ENCODE results near the gene TXNRD2.
"Not testable (repeated sequence)": the region's sequence is repeated elsewhere in the genome, so short reads cannot be mapped to it uniquely, and the experiment has no call there.

Gene TXNRD2

DNA sequence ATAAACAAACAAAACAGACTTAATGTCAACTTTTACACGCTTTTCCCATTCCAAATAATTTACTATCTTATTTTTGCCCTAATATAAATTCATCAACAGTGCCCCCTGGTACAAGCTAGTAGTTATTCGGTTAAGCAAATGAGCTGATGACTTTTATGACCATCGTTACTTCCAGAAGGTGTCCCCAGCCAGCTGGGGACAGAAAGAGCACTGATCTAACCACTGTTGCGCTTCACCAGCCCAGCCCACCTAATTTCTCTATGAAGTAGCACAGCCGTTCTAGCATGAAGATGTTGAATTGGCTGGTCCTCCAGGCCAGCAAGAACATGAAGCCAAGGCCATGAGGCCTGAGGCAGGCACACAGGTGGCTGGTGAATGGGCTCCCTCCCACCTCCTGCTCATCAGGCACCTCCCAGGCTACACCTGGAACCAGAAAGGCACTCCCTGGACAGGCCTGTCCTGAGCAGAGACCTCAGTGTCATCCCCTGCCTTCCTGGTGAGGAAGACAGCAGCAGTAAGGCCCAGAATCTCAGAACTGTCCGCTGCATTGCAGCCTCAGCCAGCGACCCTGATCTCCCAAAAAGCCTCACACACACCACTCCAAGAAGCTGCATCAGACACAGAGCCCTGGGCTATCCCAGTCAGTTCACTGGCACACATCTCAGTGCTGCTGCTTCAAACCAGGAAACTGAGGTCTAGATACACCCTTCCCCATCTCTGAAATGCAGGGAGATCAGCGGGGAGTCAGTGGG, 99.8 kb downstream of the TXNRD2 start:
- DNase-seq: no peak

DNA sequence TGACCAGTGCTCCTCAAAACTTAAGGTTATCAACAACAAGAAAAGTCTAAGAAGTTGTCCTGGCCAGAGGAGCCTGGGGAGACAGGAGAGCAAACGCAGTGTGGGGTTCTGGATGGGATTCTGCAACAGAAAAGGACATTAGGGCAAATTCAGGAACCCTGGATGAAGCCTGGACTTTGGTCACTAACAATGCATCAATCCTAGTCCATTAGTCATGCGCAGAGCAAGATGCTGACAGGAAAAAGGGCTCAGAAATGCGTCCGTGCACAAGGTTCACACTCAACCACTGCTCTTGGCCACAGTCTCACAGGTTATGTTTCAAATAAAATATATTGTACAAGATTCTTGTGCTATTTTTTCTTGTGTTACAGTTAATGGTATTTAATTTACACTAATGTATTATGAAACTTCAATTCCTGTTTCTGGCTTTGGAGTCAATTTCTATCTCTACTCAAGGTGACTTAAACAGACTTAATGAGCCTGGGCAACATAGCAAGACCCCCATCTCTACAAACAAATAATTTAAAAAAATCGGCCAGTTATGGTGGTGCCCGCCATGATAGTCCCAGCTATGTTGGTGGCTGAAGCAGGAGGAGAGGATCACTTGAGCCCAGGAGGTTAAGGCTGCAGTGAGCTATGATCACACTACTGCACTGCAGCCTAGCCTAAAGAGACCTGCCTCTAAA, 100.5 kb downstream of the TXNRD2 start:
- no peak for DNase-seq

DNA sequence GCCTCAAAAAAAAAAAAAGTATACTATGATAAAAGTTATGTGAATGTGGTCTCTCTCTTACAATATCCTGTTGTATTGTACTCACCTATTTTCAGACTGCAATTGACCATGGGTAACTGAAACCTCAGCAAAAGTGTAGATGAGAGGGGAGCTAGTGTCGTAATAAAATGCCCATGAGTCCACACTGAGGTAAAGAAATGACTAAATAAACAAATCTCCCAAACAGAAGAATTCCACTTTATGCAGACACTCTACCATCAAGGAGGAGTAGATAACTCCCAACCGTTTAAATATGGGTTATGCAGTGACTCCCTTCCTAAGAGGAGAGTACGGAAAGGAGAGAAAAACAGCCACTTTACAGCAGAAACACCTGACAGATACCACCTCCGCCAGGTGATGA, 101.6 kb downstream of the TXNRD2 start:
- DNase-seq: no peak

DNA sequence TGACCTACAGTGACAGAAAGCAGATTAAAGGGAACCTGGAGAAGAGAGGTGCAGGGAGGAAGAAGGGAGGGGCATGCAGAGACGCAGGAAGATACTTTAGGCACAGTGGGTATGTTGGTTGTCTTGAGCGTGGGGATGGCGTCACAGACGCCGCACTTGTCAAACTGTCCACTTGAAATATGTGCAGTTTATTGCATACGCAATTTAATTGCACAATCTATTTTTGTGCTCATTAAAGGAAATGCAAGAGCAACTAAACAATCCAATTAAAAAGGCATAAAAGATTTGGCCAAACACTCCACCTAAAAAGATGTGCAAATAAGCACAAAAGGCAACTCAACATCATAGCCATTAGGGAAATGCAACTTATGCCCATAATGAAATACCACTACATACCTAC, 103.7 kb downstream of the TXNRD2 start:
- DNase-seq: no peak

DNA sequence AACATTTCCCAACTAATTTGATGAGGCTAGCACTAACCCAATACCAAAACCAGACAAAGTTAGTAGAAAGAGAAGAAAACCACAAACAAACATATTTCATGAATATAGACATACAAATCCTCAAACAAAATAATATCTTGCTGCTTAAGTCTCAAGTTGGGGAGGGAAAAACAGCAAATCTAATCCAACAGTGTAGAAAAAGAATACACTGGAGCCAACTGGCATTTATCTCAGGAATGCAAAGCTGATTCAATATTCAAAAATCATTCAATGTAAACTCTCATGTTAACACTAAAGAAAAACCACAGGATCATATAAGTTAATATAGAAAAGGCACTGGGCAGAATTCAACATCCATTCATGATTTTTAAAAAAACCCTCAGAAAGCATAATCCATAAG, 105.1 kb downstream of the TXNRD2 start:
- no peak for DNase-seq

DNA sequence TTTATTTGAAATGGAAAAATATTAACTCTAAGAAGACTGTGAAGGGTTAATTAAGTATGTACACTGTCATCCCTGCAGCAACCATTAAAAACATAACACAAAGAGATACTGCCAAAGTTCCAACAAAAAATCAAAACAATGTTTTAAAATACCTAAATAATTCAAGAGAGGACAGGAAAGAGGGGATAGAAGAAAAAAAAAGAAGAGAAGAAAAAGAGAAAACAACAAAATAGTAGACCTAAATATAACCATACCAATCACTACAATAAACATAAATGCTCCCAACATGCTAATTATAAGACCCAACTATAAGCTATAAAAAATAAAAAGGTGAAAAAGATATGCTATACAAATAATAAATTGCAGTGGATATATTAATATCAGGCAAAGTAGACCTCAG, 107.0 kb downstream of the TXNRD2 start:
- no peak for DNase-seq

DNA sequence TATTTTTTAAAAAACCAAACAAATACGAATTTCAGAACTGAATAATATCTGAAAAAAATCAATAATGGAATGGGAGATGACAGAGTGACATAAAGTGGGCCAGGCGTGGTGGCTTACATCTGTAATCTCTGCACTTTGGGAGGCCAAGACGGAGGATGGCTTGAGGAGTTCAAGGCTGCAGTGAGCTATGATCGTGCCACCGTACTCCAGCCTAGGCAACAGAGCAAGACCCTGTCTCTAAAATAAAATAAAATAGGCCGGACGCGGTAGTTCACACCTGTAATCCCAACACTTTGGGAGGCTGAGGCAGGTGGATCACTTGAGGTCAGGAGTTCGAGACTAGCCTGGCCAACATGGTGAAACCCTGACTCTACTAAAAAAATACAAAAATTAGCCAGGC, 108.3 kb downstream of the TXNRD2 start:
- DNase-seq: not testable (repeated sequence)

DNA sequence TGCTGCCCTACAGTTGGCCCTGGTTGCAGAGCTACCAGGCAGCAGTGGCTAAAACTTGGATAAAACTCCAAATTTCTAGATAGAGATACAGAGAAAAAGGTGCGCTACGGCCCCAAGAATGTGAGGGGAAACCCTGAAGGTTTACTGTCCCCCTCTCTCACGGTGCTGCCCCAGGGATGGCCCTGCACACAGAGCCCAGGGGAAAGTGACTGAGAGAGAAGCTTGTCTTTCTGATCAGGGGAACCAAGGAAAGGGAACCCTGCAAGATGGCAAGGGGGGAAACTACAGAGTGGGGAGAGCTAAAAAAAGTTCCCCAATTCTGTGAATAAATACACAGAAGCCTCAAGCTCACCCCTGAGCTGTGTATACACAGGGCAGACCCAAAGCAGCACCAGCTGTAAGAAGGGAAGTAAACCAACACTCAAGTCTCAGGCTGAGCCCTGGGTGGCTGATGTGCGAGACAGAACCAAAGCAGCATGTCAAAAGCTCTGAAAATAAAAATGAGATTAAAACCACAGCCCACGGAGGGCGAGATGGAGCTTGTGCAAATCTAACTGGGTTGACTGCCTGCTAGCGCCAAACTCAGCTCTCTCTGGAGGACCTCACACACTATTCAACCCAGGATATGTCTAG, 109.0 kb downstream of the TXNRD2 start:
- no peak for DNase-seq

DNA sequence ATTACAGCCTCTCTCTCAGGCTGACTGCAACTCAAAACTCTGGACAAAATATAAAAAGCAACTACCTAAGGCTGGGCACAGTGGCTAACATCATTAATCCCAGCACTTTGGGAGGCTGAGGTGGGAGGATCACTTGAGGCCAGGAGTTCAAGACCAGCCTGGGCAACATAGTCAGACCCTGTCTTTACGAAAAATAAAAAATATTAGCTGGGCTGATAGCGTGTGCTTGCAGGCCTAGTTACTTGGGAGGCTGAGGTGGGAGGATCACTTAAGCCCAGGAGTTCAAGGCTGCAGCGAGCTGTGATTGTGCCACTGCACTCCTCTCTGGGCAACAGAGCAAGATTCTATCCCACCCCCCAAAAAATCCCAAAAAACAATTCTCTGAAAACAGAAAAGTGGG, 109.6 kb downstream of the TXNRD2 start:
- not testable (repeated sequence) for DNase-seq

DNA sequence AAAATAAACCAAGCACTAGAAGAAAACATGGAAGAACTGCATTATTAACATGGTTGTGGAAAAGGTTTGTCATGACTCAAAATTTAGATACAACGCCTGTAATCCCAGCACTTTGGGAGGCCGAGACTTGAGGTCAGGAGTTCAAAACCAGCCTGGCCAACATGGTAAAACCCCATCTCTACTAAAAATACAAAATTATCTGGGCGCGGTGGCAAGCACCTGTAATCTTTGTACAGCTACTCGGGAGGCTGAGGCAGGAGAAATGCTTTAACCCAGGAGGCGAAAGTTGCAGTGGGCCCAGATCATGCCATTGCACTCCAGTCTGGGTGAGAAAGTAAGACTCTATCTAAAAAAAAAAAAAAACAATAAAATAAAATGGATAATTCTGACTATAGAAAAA, 110.6 kb downstream of the TXNRD2 start:
- DNase-seq: no peak

DNA sequence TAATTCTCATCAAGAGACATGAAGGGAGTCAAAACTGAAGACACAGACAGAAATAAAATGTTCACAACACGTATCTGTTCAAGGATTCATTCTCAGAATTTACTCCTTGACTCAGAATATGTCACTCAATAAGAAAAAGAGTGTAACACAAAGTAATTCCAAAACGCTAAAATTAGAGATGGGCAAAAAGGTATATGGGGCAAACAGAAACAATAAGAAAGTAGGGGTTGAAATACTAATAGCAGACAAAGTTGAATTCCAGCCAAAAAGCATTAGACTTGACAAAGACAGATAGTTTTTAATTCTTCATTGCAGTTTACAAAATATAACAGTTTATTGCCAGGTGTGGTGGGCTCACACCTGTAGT, 113.6 kb downstream of the TXNRD2 start:
- no peak for DNase-seq

DNA sequence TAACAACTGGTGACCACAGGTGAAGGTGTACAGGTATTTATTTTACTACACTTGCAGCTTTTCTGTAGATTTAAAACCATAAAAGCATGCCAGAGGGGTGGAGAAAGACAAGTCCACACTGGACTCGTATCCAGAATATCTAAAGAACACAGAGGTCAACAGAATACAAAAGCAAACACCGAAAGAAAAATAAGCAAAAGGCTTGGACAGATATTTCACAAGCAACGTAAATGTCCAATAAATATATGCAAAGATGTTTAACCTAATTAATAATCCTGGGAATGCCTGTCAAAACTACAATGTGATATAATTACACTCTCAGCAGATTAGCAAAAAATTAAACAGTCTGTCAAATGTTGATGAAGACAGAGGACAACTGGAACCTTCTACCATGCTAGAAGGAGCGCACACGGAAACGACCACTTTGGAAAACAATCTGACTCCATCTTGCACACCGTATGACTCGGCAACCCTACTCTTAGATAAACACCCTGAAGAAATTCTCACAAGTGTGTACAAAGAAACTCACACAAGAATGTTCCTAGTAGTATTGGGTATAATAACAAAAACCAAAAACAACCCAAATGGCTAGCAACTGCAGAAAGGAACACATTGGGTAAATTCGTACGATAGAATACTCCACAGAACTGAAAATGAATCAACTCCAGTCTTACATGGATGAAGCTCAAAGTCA, 114.1 kb downstream of the TXNRD2 start:
- DNase-seq: no peak

DNA sequence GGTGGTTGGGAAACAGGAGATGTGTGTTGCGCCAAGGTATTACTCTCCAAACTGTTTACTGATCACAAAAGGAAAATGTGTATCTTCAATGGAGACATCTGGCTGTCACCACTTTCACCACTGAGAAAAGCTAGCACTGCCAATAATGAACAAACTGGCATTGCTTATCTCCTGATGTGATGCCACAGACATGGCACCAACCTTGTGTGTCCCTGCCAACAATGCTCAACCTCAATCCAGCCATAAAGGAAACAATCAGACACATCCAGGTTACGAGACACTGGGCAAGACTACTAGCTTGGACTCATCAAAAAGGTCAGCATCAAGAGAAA, 115.0 kb downstream of the TXNRD2 start:
- no peak for DNase-seq

DNA sequence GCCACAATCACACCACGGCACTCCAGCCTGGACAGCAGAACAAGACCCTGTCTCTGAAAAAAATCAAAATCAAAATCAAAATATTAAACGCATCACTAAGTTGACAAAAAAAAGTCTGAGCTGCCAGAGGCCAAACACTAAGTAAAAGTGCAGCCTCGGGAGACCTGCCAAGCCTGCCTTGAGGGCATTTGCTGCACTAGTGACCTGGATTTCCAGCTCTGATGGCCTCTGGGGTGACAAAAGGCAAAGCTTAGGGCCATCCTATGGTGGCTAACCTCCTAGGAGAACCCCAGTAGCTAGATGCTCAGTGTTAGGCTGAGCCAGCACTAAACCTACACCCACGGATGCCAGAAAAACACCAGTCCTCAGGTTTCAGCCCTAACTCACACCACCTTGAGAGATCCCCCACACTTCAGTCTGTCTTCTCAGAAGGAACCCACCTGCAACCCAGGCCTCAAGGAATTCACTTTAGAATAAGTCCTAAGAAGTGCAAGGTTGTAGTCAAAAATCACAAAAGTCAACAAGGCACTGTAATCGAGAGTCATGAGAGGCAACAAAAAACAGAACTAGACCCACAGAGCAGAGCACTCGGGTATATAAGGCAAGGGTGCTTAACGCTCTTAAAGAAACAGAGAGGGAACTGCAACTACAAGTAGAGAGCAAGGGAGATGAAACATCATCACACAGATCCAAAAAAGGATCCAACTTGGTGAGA, 115.6 kb downstream of the TXNRD2 start:
- no peak for DNase-seq
